OCI-LY1 (cell line): ENCODE data around the gene EYS.

ENCODE experiments used
- H2AFZ ChIP-seq: fragments of 200-600 bp; sonication (generic), shearing (Covaris generic); 2 replicates; pipeline ENCODE4 v1.6.0; 2014; ENCODE audit warnings: antibody characterized with exemption, mild to moderate bottlenecking, low read length
- H3F3A ChIP-seq: fragments of 200-600 bp; sonication (generic), shearing (Covaris generic); 2 replicates; pipeline ENCODE4 v1.6.0; 2014; ENCODE audit warnings: mild to moderate bottlenecking, antibody characterized with exemption, low read length, moderate library complexity; ENCODE audit not compliant: insufficient read depth
- H3K27ac ChIP-seq: fragments of 200-600 bp; sonication (generic); 2 replicates; pipeline ENCODE4 v1.5.1; 2014; ENCODE audit warnings: low read length, mixed run types, mild to moderate bottlenecking, low read depth; ENCODE audit not compliant: poor library complexity, severe bottlenecking
- H3K27me3 ChIP-seq: fragments of 200-600 bp; sonication (generic); 2 replicates; pipeline ENCODE4 v1.6.0; 2014; ENCODE audit warnings: antibody characterized with exemption, mild to moderate bottlenecking, low read length, moderate library complexity; ENCODE audit not compliant: insufficient read depth
- H3K36me3 ChIP-seq: fragments of 200-600 bp; sonication (generic); 2 replicates; pipeline ENCODE4 v1.6.1; 2014; ENCODE audit warnings: mild to moderate bottlenecking, antibody characterized with exemption, low read length, moderate library complexity, mixed read lengths; ENCODE audit not compliant: insufficient read depth
- H3K4me1 ChIP-seq: fragments of 200-600 bp; sonication (generic); 2 replicates; pipeline ENCODE4 v1.5.1; 2014; ENCODE audit warnings: mild to moderate bottlenecking, low read length, moderate library complexity; ENCODE audit not compliant: insufficient read depth, severe bottlenecking
- H3K4me2 ChIP-seq: fragments of 200-600 bp; sonication (generic), shearing (Covaris generic); 2 replicates; pipeline ENCODE4 v1.6.1; 2014; ENCODE audit warnings: low read length
- H3K4me3 ChIP-seq: fragments of 200-600 bp; sonication (generic); 2 replicates; pipeline ENCODE4 v1.5.1; 2014; ENCODE audit warnings: low read length, low read depth, mild to moderate bottlenecking, mixed read lengths; ENCODE audit not compliant: poor library complexity, severe bottlenecking
- H3K79me2 ChIP-seq: fragments of 200-600 bp; shearing (Covaris generic); 2 replicates; pipeline ENCODE4 v1.6.1; 2016; ENCODE audit warnings: mixed run types, low read length, mixed read lengths; ENCODE audit not compliant: insufficient read depth
- H3K9ac ChIP-seq: fragments of 200-600 bp; sonication (generic), shearing (Covaris generic); 2 replicates; pipeline ENCODE4 v1.6.1; 2014; ENCODE audit warnings: mild to moderate bottlenecking, low read length, mixed read lengths
- H3K9me2 ChIP-seq: fragments of 200-600 bp; sonication (generic), shearing (Covaris generic); 2 replicates; pipeline ENCODE4 v1.6.1; 2014; ENCODE audit warnings: low read depth, mild to moderate bottlenecking, low read length, mixed read lengths
- H3K9me3 ChIP-seq: fragments of 200-600 bp; shearing (Covaris generic); 2 replicates; pipeline ENCODE4 v1.6.1; 2014; ENCODE audit warnings: low read length, mixed read lengths
- H4K20me1 ChIP-seq: fragments of 200-600 bp; sonication (generic), shearing (Covaris generic); 2 replicates; pipeline ENCODE4 v1.6.0; 2016; ENCODE audit warnings: mild to moderate bottlenecking, low read length; ENCODE audit not compliant: insufficient read depth
- EZH2 ChIP-seq: fragments of 200-600 bp; sonication (generic), shearing (Covaris generic); IDR thresholded peaks from 2 replicates; pipeline ENCODE4 v1.8.0; 2017; ENCODE audit warnings: borderline replicate concordance, mixed run types, mild to moderate bottlenecking, antibody characterized with exemption, low read length, moderate library complexity, mixed read lengths
- TF ChIP-seq, protein P1 (sequence below): fragments of 200-600 bp; sonication (generic), shearing (Covaris generic); IDR thresholded peaks from 2 replicates; pipeline ENCODE4 v1.5.1; 2017; ENCODE audit warnings: mild to moderate bottlenecking, antibody characterized with exemption, low read length, moderate library complexity, mixed read lengths

The EYS gene

DNA sequence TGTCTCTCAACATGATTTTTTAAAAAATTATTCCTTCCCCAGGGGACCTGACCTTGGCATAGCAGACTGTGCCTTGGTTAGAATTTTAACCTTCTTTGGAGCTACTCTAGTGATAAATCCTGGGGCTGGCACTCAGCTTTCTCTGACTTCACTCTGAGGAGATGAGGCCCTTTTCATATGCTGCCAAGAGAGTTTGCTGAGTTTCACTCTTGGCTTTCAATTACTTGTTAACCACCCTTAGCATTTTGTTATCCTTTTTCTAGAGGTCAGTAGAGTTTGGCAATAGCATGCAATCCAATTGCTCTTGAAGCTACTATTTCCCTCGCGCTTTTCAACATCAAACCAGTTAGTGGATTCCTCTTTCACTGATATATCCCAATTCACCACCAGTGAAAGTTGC lies 920.3 kb downstream of the EYS start:
- Histone ChIP-seq H3K9me3 (no peaks in the 10 kb centered on the region), H3K9ac (no peak overlapping the region), H3K79me2 (no peaks in the 10 kb centered on the region), H3K4me1 (no peaks in the 10 kb centered on the region), H3K4me3 (no peak overlapping the region), H3K36me3 (no peaks in the 10 kb centered on the region), H3K27ac (no peak overlapping the region), H2AFZ (no peak overlapping the region), H3F3A (no peaks in the 10 kb centered on the region), H3K9me2 (no peaks in the 10 kb centered on the region), H3K4me2 (no peak overlapping the region), H4K20me1 (no peaks in the 10 kb centered on the region), H3K27me3 (no peaks in the 10 kb centered on the region)
- TF ChIP-seq, protein P1, sequence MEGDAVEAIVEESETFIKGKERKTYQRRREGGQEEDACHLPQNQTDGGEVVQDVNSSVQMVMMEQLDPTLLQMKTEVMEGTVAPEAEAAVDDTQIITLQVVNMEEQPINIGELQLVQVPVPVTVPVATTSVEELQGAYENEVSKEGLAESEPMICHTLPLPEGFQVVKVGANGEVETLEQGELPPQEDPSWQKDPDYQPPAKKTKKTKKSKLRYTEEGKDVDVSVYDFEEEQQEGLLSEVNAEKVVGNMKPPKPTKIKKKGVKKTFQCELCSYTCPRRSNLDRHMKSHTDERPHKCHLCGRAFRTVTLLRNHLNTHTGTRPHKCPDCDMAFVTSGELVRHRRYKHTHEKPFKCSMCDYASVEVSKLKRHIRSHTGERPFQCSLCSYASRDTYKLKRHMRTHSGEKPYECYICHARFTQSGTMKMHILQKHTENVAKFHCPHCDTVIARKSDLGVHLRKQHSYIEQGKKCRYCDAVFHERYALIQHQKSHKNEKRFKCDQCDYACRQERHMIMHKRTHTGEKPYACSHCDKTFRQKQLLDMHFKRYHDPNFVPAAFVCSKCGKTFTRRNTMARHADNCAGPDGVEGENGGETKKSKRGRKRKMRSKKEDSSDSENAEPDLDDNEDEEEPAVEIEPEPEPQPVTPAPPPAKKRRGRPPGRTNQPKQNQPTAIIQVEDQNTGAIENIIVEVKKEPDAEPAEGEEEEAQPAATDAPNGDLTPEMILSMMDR: no peak
- no peak for TF ChIP-seq EZH2

DNA sequence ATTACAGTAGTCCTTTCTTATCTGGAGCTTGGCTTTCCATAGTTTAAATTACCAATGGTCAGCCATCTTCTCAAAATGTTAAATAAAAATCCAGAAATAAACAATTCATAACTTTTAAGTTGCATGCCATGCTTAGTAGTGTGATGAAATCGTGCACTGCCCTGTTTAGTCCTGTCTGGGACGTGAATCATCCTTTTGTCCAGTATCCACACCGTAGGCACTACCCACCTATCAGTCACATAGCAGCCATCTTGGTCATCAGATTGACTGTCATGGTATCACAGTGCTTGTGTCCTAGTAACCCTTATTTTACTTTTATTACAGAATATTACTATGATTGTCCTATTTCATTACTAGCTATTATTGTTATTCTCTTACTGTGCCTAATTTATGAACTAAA lies 924.1 kb downstream of the EYS start:
- Histone ChIP-seq H4K20me1 (no peaks in the 10 kb centered on the region), H3K9me3 (no peaks in the 10 kb centered on the region), H3K4me3 (no peak overlapping the region), H2AFZ (no peak overlapping the region), H3K9me2 (no peaks in the 10 kb centered on the region), H3K27me3 (no peaks in the 10 kb centered on the region), H3K36me3 (no peaks in the 10 kb centered on the region), H3K79me2 (no peaks in the 10 kb centered on the region), H3K27ac (no peak overlapping the region), H3K9ac (no peak overlapping the region), H3K4me1 (no peaks in the 10 kb centered on the region), H3F3A (no peaks in the 10 kb centered on the region), H3K4me2 (no peak overlapping the region)
- TF ChIP-seq, protein P1: no peak
- no peak for TF ChIP-seq EZH2

DNA sequence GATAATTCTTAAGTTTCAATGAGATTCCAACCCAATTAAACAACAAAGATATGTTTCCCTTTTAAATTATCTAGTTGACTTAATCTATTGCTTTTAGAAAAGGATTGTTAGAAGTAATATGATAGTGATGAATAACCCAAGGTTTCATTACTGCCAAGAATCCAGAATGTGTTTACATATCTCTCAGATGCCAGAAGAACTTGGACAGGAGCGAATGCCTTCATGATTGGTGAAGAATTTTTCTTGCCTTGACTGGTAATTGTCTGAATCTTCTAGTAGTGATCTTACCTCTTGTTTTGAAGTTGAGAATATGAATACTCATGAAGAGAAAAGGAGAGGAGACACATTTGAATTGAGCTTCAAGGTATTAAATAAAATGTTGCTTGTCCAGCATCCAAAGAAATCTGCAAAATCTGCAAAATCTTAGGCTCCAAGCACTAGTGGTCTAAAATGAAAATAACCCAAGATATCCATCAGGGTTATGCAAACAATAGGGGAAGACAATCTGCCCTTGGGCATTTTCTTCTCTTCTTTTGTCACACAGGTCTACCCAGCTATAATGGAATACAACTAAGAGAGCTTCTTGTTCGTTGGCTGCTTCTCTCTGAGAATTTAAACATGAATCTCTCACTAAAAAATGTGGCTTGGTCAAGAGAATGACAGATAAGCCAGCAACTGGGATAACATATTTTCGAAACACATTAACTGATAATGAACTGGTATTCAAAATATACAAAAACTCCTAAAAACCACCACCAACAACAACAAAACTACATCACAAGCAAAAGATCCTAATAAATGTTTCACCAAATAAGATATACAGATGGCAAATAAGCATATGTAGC lies 928.9 kb downstream of the EYS start:
- TF ChIP-seq, protein P1: no peak
- no peak for TF ChIP-seq EZH2
- H3K9ac ChIP-seq: no peak overlapping the region
- no peaks in the 10 kb centered on the region for H3K4me1 ChIP-seq
- H3K9me2 ChIP-seq: no peaks in the 10 kb centered on the region
- no peaks in the 10 kb centered on the region for H3K27me3 ChIP-seq
- no peak overlapping the region for H3K27ac ChIP-seq
- no peaks in the 10 kb centered on the region for H3K79me2 ChIP-seq
- H3F3A ChIP-seq: no peaks in the 10 kb centered on the region
- no peaks in the 10 kb centered on the region for H3K9me3 ChIP-seq
- no peaks in the 10 kb centered on the region for H4K20me1 ChIP-seq
- H3K36me3 ChIP-seq: no peaks in the 10 kb centered on the region
- no peak overlapping the region for H2AFZ ChIP-seq
- H3K4me3 ChIP-seq: no peak overlapping the region
- no peak overlapping the region for H3K4me2 ChIP-seq
